GM12878 (cell line): ENCODE measurements around the gene CLVS2. TPM values are rescaled to one million over a fixed set of nuclear protein-coding genes. Genes with fewer than 3 reads are reported as not detected.

ENCODE experiments used
- ATAC-seq: fragments of 200-7000 bp; cut with Tn5 transposase; 3 replicates; pipeline ENCODE4 v1.9.1; 2020; ENCODE audit warnings: mild to moderate bottlenecking, moderate library complexity
- BruUV-seq: library from RNA; stranded (reverse); fragments of 400-500 nt; replicated peaks from 2 replicates; lab custom pipeline; 2021; lab: Mats Ljungman, UMichigan
- CTCF ChIA-PET: fragments of 300-600 bp; sonication (Branson Sonifier 250); formaldehyde crosslinking; extraction: SDS; loops from one replicate; lab custom pipeline; 2021; ENCODE audit warnings: inconsistent platforms; lab: Yijun Ruan, JAX
- POLR2A ChIA-PET: fragments of 350-600 bp; formaldehyde crosslinking; extraction: SDS; loops from one replicate; lab custom pipeline; 2021; ENCODE audit warnings: inconsistent platforms; lab: Charles Lee
- RAD21 ChIA-PET: fragments of 300-600 bp; sonication (Branson Sonifier 250); formaldehyde crosslinking; loops from one replicate; lab custom pipeline; 2023; ENCODE audit warnings: antibody characterized with exemption; ENCODE audit not compliant: unreplicated experiment; lab: Charles Lee
- SMC1A ChIA-PET: fragments of 300-600 bp; sonication (Branson Sonifier 250); formaldehyde crosslinking; loops from one replicate; lab custom pipeline; 2023; ENCODE audit not compliant: unreplicated experiment, uncharacterized antibody; lab: Charles Lee
- DNase-seq: peaks from one replicate; pipeline ENCODE4 v3.0.0-alpha.2; 2011; ENCODE audit warnings: low read depth, low spot score
- FAIRE-seq: peaks from 3 replicates; lab custom pipeline; 2011; peaks lifted over from hg19 to GRCh38; lab: Jason Lieb, UNC
- H2AFZ ChIP-seq: 2 replicates; pipeline ENCODE4 v1.6.0; 2011; ENCODE audit warnings: low read depth, low read length, control low read depth; ENCODE audit not compliant: control insufficient read depth
- H3K27ac ChIP-seq: 2 replicates; pipeline ENCODE4 v1.5.1; 2011; ENCODE audit warnings: control low read depth; ENCODE audit not compliant: control insufficient read depth, insufficient read depth
- H3K27me3 ChIP-seq, 2 experiments: replicated peaks in 1 of 2; 2 replicates each; pipeline versions ENCODE4 v1.6.0 to v1.6.1; 2011; ENCODE audit warnings: low read length in 1 of 2; ENCODE audit not compliant: control insufficient read depth in 2 of 2, insufficient read depth in 2 of 2
- H3K36me3 ChIP-seq, 2 experiments: 2 replicates each; pipeline ENCODE4 v1.5.1; 2011; ENCODE audit warnings: low read length in 1 of 2; ENCODE audit not compliant: control insufficient read depth in 2 of 2, insufficient read depth in 2 of 2
- H3K4me1 ChIP-seq: 2 replicates; pipeline ENCODE4 v1.6.1; 2011; ENCODE audit warnings: mild to moderate bottlenecking, low read length, moderate library complexity, mixed read lengths; ENCODE audit not compliant: control insufficient read depth, insufficient read depth
- H3K4me2 ChIP-seq: 2 replicates; pipeline ENCODE4 v1.6.0; 2011; ENCODE audit warnings: control low read depth; ENCODE audit not compliant: control insufficient read depth, insufficient read depth
- H3K4me3 ChIP-seq: fragments of 200-600 bp; sonication (generic); 2 replicates; pipeline ENCODE4 v1.5.1; 2016
- H3K79me2 ChIP-seq: 2 replicates; pipeline ENCODE4 v1.6.0; 2011; ENCODE audit warnings: low read length; ENCODE audit not compliant: control insufficient read depth, insufficient read depth
- H3K9ac ChIP-seq: 2 replicates; pipeline ENCODE4 v1.8.0; 2011; ENCODE audit warnings: low read length, control low read depth, mixed read lengths; ENCODE audit not compliant: control insufficient read depth, insufficient read depth
- H3K9me3 ChIP-seq: replicated peaks from 3 replicates; pipeline ENCODE4 v1.5.1; 2011; ENCODE audit warnings: mild to moderate bottlenecking, low read length; ENCODE audit not compliant: control insufficient read depth, insufficient read depth
- H4K20me1 ChIP-seq: 2 replicates; pipeline ENCODE4 v1.6.0; 2011; ENCODE audit not compliant: control insufficient read depth, insufficient read depth
- ATF7 ChIP-seq: fragments of 450-650 bp; IDR thresholded peaks from 2 replicates; pipeline ENCODE4 v1.6.1; 2016; ENCODE audit warnings: low read depth, mild to moderate bottlenecking
- BRCA1 ChIP-seq: IDR thresholded peaks from 2 replicates; pipeline ENCODE4 v1.6.1; 2011; ENCODE audit warnings: low read depth, low read length, improper control_type of control experiment
- CEBPZ ChIP-seq: fragments of 150-350 bp; IDR thresholded peaks from 2 replicates; pipeline ENCODE4 v1.6.1; 2016; ENCODE audit warnings: low read depth, low read length
- DPF2 ChIP-seq: fragments of 450-650 bp; IDR thresholded peaks from 2 replicates; pipeline ENCODE4 v1.6.1; 2017; ENCODE audit warnings: mild to moderate bottlenecking
- ESRRA ChIP-seq: IDR thresholded peaks from 2 replicates; pipeline ENCODE4 v1.6.1; 2012; ENCODE audit warnings: mild to moderate bottlenecking, low read length, improper control_type of control experiment
- ETV6 ChIP-seq, 2 experiments: fragments of 450-650 bp in 1 of 2; IDR thresholded peaks in 1 of 2; conservative IDR thresholded peaks in 1 of 2; 2 replicates each; pipeline ENCODE4 v1.6.1; 2014; ENCODE audit warnings: antibody characterized with exemption in 1 of 2, borderline replicate concordance in 1 of 2, low read depth in 1 of 2, mild to moderate bottlenecking in 1 of 2, moderate library complexity in 1 of 2
- MTA2 ChIP-seq: fragments of 450-650 bp; IDR thresholded peaks from 2 replicates; pipeline ENCODE4 v1.6.1; 2016; ENCODE audit warnings: low read depth, mild to moderate bottlenecking, moderate library complexity
- NR2C2 ChIP-seq: IDR thresholded peaks from 2 replicates; pipeline ENCODE4 v1.6.1; 2011; ENCODE audit warnings: borderline replicate concordance, low read depth; ENCODE audit not compliant: control insufficient read depth, insufficient read length
- POLR2AphosphoS5 ChIP-seq: IDR thresholded peaks from 2 replicates; pipeline ENCODE4 v1.6.1; 2011; ENCODE audit warnings: mild to moderate bottlenecking, low read length, inconsistent platforms
- RAD51 ChIP-seq: fragments of 450-650 bp; IDR thresholded peaks from 2 replicates; pipeline ENCODE4 v1.6.1; 2016; ENCODE audit warnings: moderate library complexity, mild to moderate bottlenecking, inconsistent platforms
- SKIL ChIP-seq: fragments of 450-650 bp; IDR thresholded peaks from 2 replicates; pipeline ENCODE4 v1.6.1; 2017; ENCODE audit warnings: mild to moderate bottlenecking, low read depth, inconsistent platforms; ENCODE audit not compliant: poor library complexity, severe bottlenecking
- WGBS: methylation state at CpG from one replicate; pipeline ENCODE4 v1.1.6; 2016; ENCODE audit warnings: low lambda C conversion rate; ENCODE audit not compliant: insufficient replicate concordance, insufficient coverage; ENCODE audit errors: missing lambda C conversion rate; 5-methylcytosine and 5-hydroxymethylcytosine counted together
- in situ Hi-C: fragments of 300-500 bp; cut with MboI; formaldehyde crosslinking; loops from 9 replicates; pipeline ENCODE4 v1.14.3; 2018; ENCODE audit warnings: mixed read lengths
- intact Hi-C: fragments of 100-400 bp; cut with micrococcal nuclease; formaldehyde crosslinking; loops from one replicate; pipeline ENCODE4 v1.14.2; 2022; ENCODE audit not compliant: unreplicated experiment
- polyA plus RNA-seq, 11 experiments: library from polyadenylated mRNA; depleted of rRNA in 4 of 11; unstranded in 6 of 11; stranded (reverse) in 5 of 11; fragments of >200 nt; fragmentation: Nextera tagmentation in 4 of 11; fragmentation: Illumina TruSeq in 1 of 11; extraction: Ambion mirVana in 4 of 11; extraction: Trizol in 1 of 11; gene quantifications; 1 replicate in 1 of 11; 2 replicates in 10 of 11; pipeline versions ENCODE4 v1.2.1 to v1.2.3, GENCODE V29; 2011 to 2016; ENCODE audit warnings: inconsistent platforms in 2 of 11, missing spikeins in 2 of 11, low read depth in 1 of 11
- total RNA-seq, 4 experiments: library from RNA; depleted of rRNA in 3 of 4; stranded (reverse); fragments of >200 nt in 3 of 4; fragmentation: Illumina TruSeq in 1 of 4; extraction: Trizol in 1 of 4; gene quantifications; 2 replicates each; pipeline versions ENCODE4 v1.2.1 to v1.2.3, GENCODE V29; 2013 to 2021

The CLVS2 gene
- total and polyA plus RNA-seq, 10 of the 15 experiments (the other 5 are each of a cell fraction or from before 2014, with no cell fraction given): not detected

GRCh38 chr6:122998403-122998975 lies 2.5 kb downstream of the CLVS2 start:
- WGBS: 24% methylated on average over 5 of the region's 5 CpGs
- intact Hi-C loops (no loop called here), in situ Hi-C loops (no loop called here)
- Histone ChIP-seq H3K9me3 (no peaks in the 10 kb centered on the region), H3K4me3 (no peak overlapping the region), H3K9ac (no peak overlapping the region), H3K27me3 (peaks cover 3 to 6% of the 10 kb centered on the region in 2 experiments; a peak in 3 of 4 replicates), H3K27ac (no peak overlapping the region), H2AFZ (no peak overlapping the region), H3K36me3 (no peaks in the 10 kb centered on the region), H3K79me2 (no peaks in the 10 kb centered on the region), H3K4me2 (no peak overlapping the region), H3K4me1 (no peaks in the 10 kb centered on the region), H4K20me1 (no peaks in the 10 kb centered on the region)
- CTCF ChIA-PET: interaction anchor here (1.0 kb wide), 1 partner anchor 50 kb away, joined by 3 read pairs; no protein-coding TSS in a partner anchor
- DNase-seq (no peak), FAIRE-seq (no peak), ATAC-seq (no peak)
- no peak for TF ChIP-seq NR2C2
- no peak for TF ChIP-seq RAD51
- POLR2A ChIA-PET: no interaction called here
- SMC1A ChIA-PET: interaction anchor here (1.1 kb wide), 1 partner anchor 129 kb away, joined by 3 read pairs; no protein-coding TSS in a partner anchor
- RAD21 ChIA-PET: no interaction called here
- BruUV-seq: no TSS peak

GRCh38 chr6:123000244-123000770 lies 4.3 kb downstream of the CLVS2 start:
- Histone ChIP-seq H2AFZ (no peak overlapping the region), H3K9ac (no peak overlapping the region), H4K20me1 (no peaks in the 10 kb centered on the region), H3K36me3 (no peaks in the 10 kb centered on the region), H3K27me3 (peaks cover 3 to 6% of the 10 kb centered on the region in 2 experiments; a peak in 3 of 4 replicates), H3K79me2 (no peaks in the 10 kb centered on the region), H3K4me2 (no peak overlapping the region), H3K4me3 (no peak overlapping the region), H3K27ac (no peak overlapping the region), H3K9me3 (no peaks in the 10 kb centered on the region), H3K4me1 (no peaks in the 10 kb centered on the region)
- ChIA-PET RAD21 (no interaction called here), POLR2A (no interaction called here), SMC1A (interaction anchor here (1.2 kb wide), 1 partner anchor 10 kb away, joined by 4 read pairs; no protein-coding TSS in a partner anchor), CTCF (interaction anchor here (1.1 kb wide), 2 partner anchors 39 to 131 kb away, joined by 3 read pairs; no protein-coding TSS in a partner anchor)
- in situ Hi-C loops: no loop called here
- DNase-seq (no peak), ATAC-seq (no peak), FAIRE-seq (no peak)
- WGBS: 0% methylated on average over 2 of the region's 2 CpGs
- no TSS peak for BruUV-seq
- intact Hi-C loops: no loop called here
- TF ChIP-seq SKIL (no peak), BRCA1 (no peak), DPF2 (no peak), MTA2 (no peak), ESRRA (no peak), ATF7 (no peak), POLR2AphosphoS5 (no peak), ETV6 (conservative IDR thresholded peaks at IDR 0.05 in 1 of 2, IDR thresholded peaks at IDR 0.05 in 1 of 2; ENCODE audit: borderline replicate concordance in 1 of 2, low read depth in 1 of 2) (no peak), CEBPZ (no peak)
